NCI-H2171 treated with DMSO at 0.1 percent for 48 hours (cell line): ENCODE results near the gene ZNF157.

ENCODE experiments used
- DNase-seq: peaks from one replicate; lab custom pipeline; 2025; lab: John Stamatoyannopoulos, UW

Gene ZNF157

GRCh38 chrX:47447607-47448006, 77.2 kb downstream of the ZNF157 start:
- no peak for DNase-seq

GRCh38 chrX:47448165-47448806, 77.9 kb downstream of the ZNF157 start:
- no peak for DNase-seq

GRCh38 chrX:47452112-47452511, 81.7 kb downstream of the ZNF157 start:
- no peak for DNase-seq

GRCh38 chrX:47456080-47456479, 85.7 kb downstream of the ZNF157 start:
- no peak for DNase-seq

- DNase-seq: no peak
Observed at GRCh38 chrX:47458528-47458927, 88.2 kb downstream of the ZNF157 start.

- DNase-seq: no peak
Observed at GRCh38 chrX:47460561-47460960, 90.2 kb downstream of the ZNF157 start.
